K562 (cell line): ENCODE data around the gene WDPCP. TPM values are rescaled to one million over a fixed set of nuclear protein-coding genes. Genes with fewer than 3 reads are reported as not detected.

Experiments
- ADNP ChIP-seq: fragments of 200-800 bp; sonication (Bioruptor generic); IDR thresholded peaks from 2 replicates; pipeline ENCODE4 v1.6.1; 2016; ENCODE audit warnings: missing genetic modification characterization, missing compliant biosample characterization
- CBFA2T3 ChIP-seq: fragments of 450-650 bp; IDR thresholded peaks from 2 replicates; pipeline ENCODE4 v1.6.1; 2017
- DMBX1 ChIP-seq: fragments of 250-450 bp; sonication (Bioruptor Pico); IDR thresholded peaks from 2 replicates; pipeline ENCODE4 v1.8.0; 2022; ENCODE audit warnings: inconsistent platforms, mild to moderate bottlenecking, moderate library complexity, borderline replicate concordance
- ESRRA ChIP-seq: fragments of 450-650 bp; IDR thresholded peaks from 2 replicates; pipeline ENCODE4 v1.6.1; 2014; ENCODE audit warnings: low read depth, mild to moderate bottlenecking, moderate library complexity, borderline replicate concordance
- FOSL1 ChIP-seq: fragments of 200-800 bp; sonication (Bioruptor generic); conservative IDR thresholded peaks from 2 replicates; pipeline ENCODE4 v1.6.1; 2016; ENCODE audit warnings: missing genetic modification characterization, missing compliant biosample characterization
- HMG20A ChIP-seq: fragments of 450-650 bp; formaldehyde crosslinking; conservative IDR thresholded peaks from 2 replicates; pipeline ENCODE4 v1.4.0; 2020; ENCODE audit warnings: mild to moderate bottlenecking, mixed read lengths
- NR2C1 ChIP-seq, 2 experiments: fragments of 450-650 bp; IDR thresholded peaks; 2 replicates each; pipeline ENCODE4 v1.6.1; 2017; ENCODE audit warnings: mild to moderate bottlenecking in 2 of 2, antibody characterized with exemption in 1 of 2, inconsistent platforms in 1 of 2, missing compliant biosample characterization in 1 of 2, missing genetic modification characterization in 1 of 2
- PHB ChIP-seq: fragments of 250-450 bp; sonication (Bioruptor Pico); IDR thresholded peaks from 2 replicates; pipeline ENCODE4 v1.5.0; 2021
- PRMT5 ChIP-seq: sonication (generic); formaldehyde crosslinking; IDR thresholded peaks from 2 replicates; pipeline ENCODE4 v1.5.0; 2020; ENCODE audit warnings: missing genetic modification reagents
- SOX6 ChIP-seq: fragments of 450-650 bp; IDR thresholded peaks from 2 replicates; pipeline ENCODE4 v1.6.1; 2014; ENCODE audit warnings: mild to moderate bottlenecking
- SUPT5H ChIP-seq: fragments of 450-650 bp; IDR thresholded peaks from 2 replicates; pipeline ENCODE4 v1.6.1; 2016
- TAL1 ChIP-seq: fragments of 450-650 bp; IDR thresholded peaks from 2 replicates; pipeline ENCODE4 v1.6.1; 2016; ENCODE audit warnings: mild to moderate bottlenecking
- TOE1 ChIP-seq, 2 experiments: fragments of 450-650 bp in 1 of 2; sonication (generic) in 1 of 2; formaldehyde crosslinking in 1 of 2; IDR thresholded peaks; 2 replicates each; pipeline versions ENCODE4 v1.7.1 to v1.8.0; 2016 to 2022; ENCODE audit warnings: borderline replicate concordance in 2 of 2, mild to moderate bottlenecking in 2 of 2, antibody characterized with exemption in 1 of 2, inconsistent platforms in 1 of 2, low read depth in 1 of 2, missing genetic modification reagents in 1 of 2, moderate library complexity in 1 of 2
- ZNF140 ChIP-seq: fragments of 250-450 bp; sonication (Bioruptor Pico); IDR thresholded peaks from 2 replicates; pipeline ENCODE4 v1.8.0; 2021; ENCODE audit warnings: moderate library complexity, mild to moderate bottlenecking, inconsistent platforms
- ZNF184 ChIP-seq: sonication (generic); formaldehyde crosslinking; IDR thresholded peaks from 2 replicates; pipeline ENCODE4 v1.5.0; 2020; ENCODE audit warnings: missing genetic modification reagents
- ZNF584 ChIP-seq: fragments of 200-800 bp; sonication (Bioruptor generic); IDR thresholded peaks from 2 replicates; pipeline ENCODE4 v1.6.1; 2016; ENCODE audit warnings: low read depth, mild to moderate bottlenecking, missing genetic modification characterization, missing compliant biosample characterization
- ZNF717 ChIP-seq: fragments of 250-450 bp; sonication (Bioruptor Pico); IDR thresholded peaks from 2 replicates; pipeline ENCODE4 v1.5.0; 2021
- polyA plus RNA-seq, 8 experiments: library from polyadenylated mRNA; depleted of rRNA in 4 of 8; stranded (reverse) in 5 of 8; unstranded in 3 of 8; fragments of >200 nt; fragmentation: Nextera tagmentation in 2 of 8; fragmentation: Illumina TruSeq in 1 of 8; extraction: Ambion mirVana in 2 of 8; extraction: Trizol in 1 of 8; gene quantifications; 2 replicates each; pipeline versions ENCODE4 v1.2.1 to v1.2.3, GENCODE V29; 2011 to 2014; ENCODE audit warnings: inconsistent platforms in 1 of 8, missing spikeins in 1 of 8
- total RNA-seq, 7 experiments: library from RNA; depleted of rRNA in 6 of 7; stranded (reverse); fragments of >200 nt in 6 of 7; fragmentation: Illumina TruSeq in 2 of 7; extraction: Trizol in 2 of 7; gene quantifications; 2 replicates each; pipeline versions ENCODE4 v1.2.1 to v1.2.3, GENCODE V29; 2011 to 2021; ENCODE audit warnings: low replicate concordance in 1 of 7
- TF ChIP-seq, protein P1 (sequence below), 2 experiments: IDR thresholded peaks; 2 replicates each; pipeline ENCODE4 v1.6.1; 2011; ENCODE audit warnings: borderline replicate concordance in 1 of 2, control low read depth in 1 of 2, low read depth in 1 of 2, low read length in 1 of 2, mild to moderate bottlenecking in 1 of 2, mixed read lengths in 1 of 2, moderate library complexity in 1 of 2; ENCODE audit not compliant: insufficient read depth in 1 of 2, insufficient read length in 1 of 2, poor library complexity in 1 of 2, severe bottlenecking in 1 of 2; ENCODE audit errors: extremely low read depth in 1 of 2
- TF ChIP-seq, protein P2 (sequence below): sonication (generic); formaldehyde crosslinking; IDR thresholded peaks from 2 replicates; pipeline ENCODE4 v1.9.0; 2022; ENCODE audit warnings: mild to moderate bottlenecking, missing genetic modification reagents
- TF ChIP-seq, protein P3 (sequence below): fragments of 450-650 bp; IDR thresholded peaks from 2 replicates; pipeline ENCODE4 v1.6.1; 2016; ENCODE audit warnings: missing biosample characterization, missing genetic modification characterization
- TF ChIP-seq, protein P4 (sequence below): fragments of 250-450 bp; sonication (Bioruptor Pico); IDR thresholded peaks from 2 replicates; pipeline ENCODE4 v1.8.0; 2021; ENCODE audit warnings: borderline replicate concordance, mild to moderate bottlenecking, moderate library complexity; ENCODE audit not compliant: poor library complexity, severe bottlenecking
- TF ChIP-seq, protein P5 (sequence below): fragments of 250-450 bp; sonication (Bioruptor Pico); IDR thresholded peaks from 2 replicates; pipeline ENCODE4 v1.4.0; 2020; ENCODE audit warnings: mild to moderate bottlenecking, moderate library complexity
- TF ChIP-seq, protein P6 (sequence below): fragments of 250-450 bp; sonication (Bioruptor Pico); IDR thresholded peaks from 2 replicates; pipeline ENCODE4 v1.8.0; 2021; ENCODE audit warnings: moderate library complexity, mild to moderate bottlenecking, inconsistent platforms

The WDPCP gene
- total and polyA plus RNA-seq, 9 of the 15 experiments (the other 6 are each of a cell fraction or from before 2014, with no cell fraction given) = 1.4 to 6.4 (median 5.5) TPM

DNA sequence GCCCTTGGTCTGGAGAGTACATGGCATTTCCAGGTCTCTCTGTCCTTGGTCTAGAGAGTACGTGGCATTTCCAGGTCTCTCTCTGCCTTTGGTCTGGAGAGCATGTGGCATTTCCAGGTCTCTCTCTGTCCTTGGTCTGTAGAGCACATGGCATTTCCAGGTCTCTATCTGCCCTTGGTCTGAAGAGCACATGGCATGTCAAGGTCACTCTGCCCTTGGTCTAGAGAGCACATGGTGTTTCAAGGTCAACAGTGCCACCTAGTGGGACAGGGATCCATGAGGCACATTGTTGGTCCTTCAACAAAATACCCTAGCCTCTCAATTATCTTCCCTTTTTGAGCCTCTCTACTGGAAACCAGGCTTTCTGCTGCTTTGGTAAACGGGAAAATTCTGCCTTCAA lies 287.4 kb downstream of the WDPCP start (continued):
- TF ChIP-seq, protein P1, sequence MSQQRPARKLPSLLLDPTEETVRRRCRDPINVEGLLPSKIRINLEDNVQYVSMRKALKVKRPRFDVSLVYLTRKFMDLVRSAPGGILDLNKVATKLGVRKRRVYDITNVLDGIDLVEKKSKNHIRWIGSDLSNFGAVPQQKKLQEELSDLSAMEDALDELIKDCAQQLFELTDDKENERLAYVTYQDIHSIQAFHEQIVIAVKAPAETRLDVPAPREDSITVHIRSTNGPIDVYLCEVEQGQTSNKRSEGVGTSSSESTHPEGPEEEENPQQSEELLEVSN (IDR thresholded peaks at IDR 0.05; ENCODE audit: borderline replicate concordance in 1 of 2, extremely low read depth in 1 of 2, insufficient read depth in 1 of 2, insufficient read length in 1 of 2, low read depth in 1 of 2, low read length in 1 of 2, poor library complexity in 1 of 2, severe bottlenecking in 1 of 2) = peak in 1 of 2 experiments; percentile 30
- no peak for TF ChIP-seq NR2C1 (IDR thresholded peaks at IDR 0.05)
- TF ChIP-seq NR2C1 (tag; IDR thresholded peaks at IDR 0.05) = 0 out of 2 replicates have a peak, but pooled peaks have one; percentile 16
- TF ChIP-seq PRMT5 (CRISPR knock-in tag) = no peak
- no peak for TF ChIP-seq SUPT5H
- no peak for TF ChIP-seq HMG20A (CRISPR knock-in tag)
- TF ChIP-seq, protein P2, sequence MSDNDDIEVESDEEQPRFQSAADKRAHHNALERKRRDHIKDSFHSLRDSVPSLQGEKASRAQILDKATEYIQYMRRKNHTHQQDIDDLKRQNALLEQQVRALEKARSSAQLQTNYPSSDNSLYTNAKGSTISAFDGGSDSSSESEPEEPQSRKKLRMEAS (CRISPR knock-in tag) = peak; percentile 72
- TF ChIP-seq, protein P3, sequence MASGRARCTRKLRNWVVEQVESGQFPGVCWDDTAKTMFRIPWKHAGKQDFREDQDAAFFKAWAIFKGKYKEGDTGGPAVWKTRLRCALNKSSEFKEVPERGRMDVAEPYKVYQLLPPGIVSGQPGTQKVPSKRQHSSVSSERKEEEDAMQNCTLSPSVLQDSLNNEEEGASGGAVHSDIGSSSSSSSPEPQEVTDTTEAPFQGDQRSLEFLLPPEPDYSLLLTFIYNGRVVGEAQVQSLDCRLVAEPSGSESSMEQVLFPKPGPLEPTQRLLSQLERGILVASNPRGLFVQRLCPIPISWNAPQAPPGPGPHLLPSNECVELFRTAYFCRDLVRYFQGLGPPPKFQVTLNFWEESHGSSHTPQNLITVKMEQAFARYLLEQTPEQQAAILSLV (tag) = no peak
- TF ChIP-seq, protein P4, sequence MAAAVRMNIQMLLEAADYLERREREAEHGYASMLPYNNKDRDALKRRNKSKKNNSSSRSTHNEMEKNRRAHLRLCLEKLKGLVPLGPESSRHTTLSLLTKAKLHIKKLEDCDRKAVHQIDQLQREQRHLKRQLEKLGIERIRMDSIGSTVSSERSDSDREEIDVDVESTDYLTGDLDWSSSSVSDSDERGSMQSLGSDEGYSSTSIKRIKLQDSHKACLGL (CRISPR knock-in tag) = no peak
- no peak for TF ChIP-seq TOE1 (IDR thresholded peaks at IDR 0.05; ENCODE audit: borderline replicate concordance)
- no peak for TF ChIP-seq TOE1 (CRISPR knock-in tag; IDR thresholded peaks at IDR 0.05; ENCODE audit: borderline replicate concordance, low read depth)
- no peak for TF ChIP-seq PHB (CRISPR knock-in tag)
- TF ChIP-seq ADNP (tag) = no peak
- no peak for TF ChIP-seq SOX6
- no peak for TF ChIP-seq ZNF184
- TF ChIP-seq, protein P5, sequence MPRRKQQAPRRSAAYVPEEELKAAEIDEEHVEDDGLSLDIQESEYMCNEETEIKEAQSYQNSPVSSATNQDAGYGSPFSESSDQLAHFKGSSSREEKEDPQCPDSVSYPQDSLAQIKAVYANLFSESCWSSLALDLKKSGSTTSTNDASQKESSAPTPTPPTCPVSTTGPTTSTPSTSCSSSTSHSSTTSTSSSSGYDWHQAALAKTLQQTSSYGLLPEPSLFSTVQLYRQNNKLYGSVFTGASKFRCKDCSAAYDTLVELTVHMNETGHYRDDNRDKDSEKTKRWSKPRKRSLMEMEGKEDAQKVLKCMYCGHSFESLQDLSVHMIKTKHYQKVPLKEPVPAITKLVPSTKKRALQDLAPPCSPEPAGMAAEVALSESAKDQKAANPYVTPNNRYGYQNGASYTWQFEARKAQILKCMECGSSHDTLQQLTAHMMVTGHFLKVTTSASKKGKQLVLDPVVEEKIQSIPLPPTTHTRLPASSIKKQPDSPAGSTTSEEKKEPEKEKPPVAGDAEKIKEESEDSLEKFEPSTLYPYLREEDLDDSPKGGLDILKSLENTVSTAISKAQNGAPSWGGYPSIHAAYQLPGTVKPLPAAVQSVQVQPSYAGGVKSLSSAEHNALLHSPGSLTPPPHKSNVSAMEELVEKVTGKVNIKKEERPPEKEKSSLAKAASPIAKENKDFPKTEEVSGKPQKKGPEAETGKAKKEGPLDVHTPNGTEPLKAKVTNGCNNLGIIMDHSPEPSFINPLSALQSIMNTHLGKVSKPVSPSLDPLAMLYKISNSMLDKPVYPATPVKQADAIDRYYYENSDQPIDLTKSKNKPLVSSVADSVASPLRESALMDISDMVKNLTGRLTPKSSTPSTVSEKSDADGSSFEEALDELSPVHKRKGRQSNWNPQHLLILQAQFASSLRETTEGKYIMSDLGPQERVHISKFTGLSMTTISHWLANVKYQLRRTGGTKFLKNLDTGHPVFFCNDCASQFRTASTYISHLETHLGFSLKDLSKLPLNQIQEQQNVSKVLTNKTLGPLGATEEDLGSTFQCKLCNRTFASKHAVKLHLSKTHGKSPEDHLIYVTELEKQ (CRISPR knock-in tag) = no peak
- no peak for TF ChIP-seq ZNF717 (CRISPR knock-in tag)
- TF ChIP-seq ZNF584 = no peak
- TF ChIP-seq TAL1 = no peak
- TF ChIP-seq ESRRA = peak; percentile 99
- TF ChIP-seq, protein P6, sequence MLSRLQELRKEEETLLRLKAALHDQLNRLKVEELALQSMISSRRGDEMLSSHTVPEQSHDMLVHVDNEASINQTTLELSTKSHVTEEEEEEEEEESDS (CRISPR knock-in tag) = no peak
- TF ChIP-seq CBFA2T3 = no peak
- TF ChIP-seq DMBX1 (CRISPR knock-in tag) = no peak
- no peak for TF ChIP-seq ZNF140 (CRISPR knock-in tag)
- TF ChIP-seq FOSL1 (tag) = no peak
